B cell (primary cell): Measurements from ENCODE around the gene SH3D19.

ENCODE experiments used
- EZH2 ChIP-seq: IDR thresholded peaks from 2 replicates; pipeline ENCODE4 v1.6.1; 2012; ENCODE audit warnings: borderline replicate concordance, low read depth, mild to moderate bottlenecking, moderate library complexity, low read length; ENCODE audit not compliant: insufficient read depth, poor library complexity, severe bottlenecking
- TF ChIP-seq, protein P1 (sequence below): fragments of 200-600 bp; IDR thresholded peaks from one replicate; pipeline ENCODE4 v1.8.0; 2022; ENCODE audit warnings: antibody characterized with exemption, mild to moderate bottlenecking

DNA sequence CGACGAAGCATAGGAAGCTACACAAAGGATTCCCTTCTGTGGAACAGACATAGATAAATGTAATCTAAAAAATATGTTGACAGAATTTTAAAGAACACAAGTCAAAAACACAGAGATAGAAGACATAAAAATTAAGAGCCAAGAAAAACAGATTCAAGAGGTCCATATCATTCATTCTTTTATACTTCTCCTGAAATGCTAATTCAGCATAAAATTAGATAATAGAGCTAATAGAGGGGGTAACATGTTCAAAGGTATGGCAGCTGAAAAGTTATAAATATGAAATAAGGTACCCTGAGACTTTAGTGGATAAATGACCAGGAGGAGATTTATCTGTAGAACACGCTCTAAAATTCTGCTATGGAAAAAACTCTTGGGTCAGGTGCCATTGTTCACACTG, 85.8 kb downstream of the SH3D19 start:
- TF ChIP-seq, protein P1, sequence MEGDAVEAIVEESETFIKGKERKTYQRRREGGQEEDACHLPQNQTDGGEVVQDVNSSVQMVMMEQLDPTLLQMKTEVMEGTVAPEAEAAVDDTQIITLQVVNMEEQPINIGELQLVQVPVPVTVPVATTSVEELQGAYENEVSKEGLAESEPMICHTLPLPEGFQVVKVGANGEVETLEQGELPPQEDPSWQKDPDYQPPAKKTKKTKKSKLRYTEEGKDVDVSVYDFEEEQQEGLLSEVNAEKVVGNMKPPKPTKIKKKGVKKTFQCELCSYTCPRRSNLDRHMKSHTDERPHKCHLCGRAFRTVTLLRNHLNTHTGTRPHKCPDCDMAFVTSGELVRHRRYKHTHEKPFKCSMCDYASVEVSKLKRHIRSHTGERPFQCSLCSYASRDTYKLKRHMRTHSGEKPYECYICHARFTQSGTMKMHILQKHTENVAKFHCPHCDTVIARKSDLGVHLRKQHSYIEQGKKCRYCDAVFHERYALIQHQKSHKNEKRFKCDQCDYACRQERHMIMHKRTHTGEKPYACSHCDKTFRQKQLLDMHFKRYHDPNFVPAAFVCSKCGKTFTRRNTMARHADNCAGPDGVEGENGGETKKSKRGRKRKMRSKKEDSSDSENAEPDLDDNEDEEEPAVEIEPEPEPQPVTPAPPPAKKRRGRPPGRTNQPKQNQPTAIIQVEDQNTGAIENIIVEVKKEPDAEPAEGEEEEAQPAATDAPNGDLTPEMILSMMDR: no peak
- no peak for TF ChIP-seq EZH2
